Vagina (tissue), 2 donors: ENCODE measurements around the gene PRRC2B. TPM values are rescaled to one million over a fixed set of nuclear protein-coding genes. Genes with fewer than 3 reads are reported as not detected.
"Not testable (repeated sequence)": the region's sequence is repeated elsewhere in the genome, so short reads cannot be mapped to it uniquely, and the experiment has no call there.

ENCODE experiments used
- DNase-seq, 2 donors: peaks; one replicate each; pipeline ENCODE4 v3.0.0-alpha.2; 2017; ENCODE audit errors: extremely low spot score in 2 of 2
- H3K27ac ChIP-seq: fragments of 200-600 bp; sonication (generic); one replicate; pipeline ENCODE4 v1.5.1; 2019
- H3K27me3 ChIP-seq: fragments of 200-600 bp; sonication (generic); one replicate; pipeline ENCODE4 v1.5.1; 2019
- H3K36me3 ChIP-seq, 2 donors: fragments of 200-600 bp; sonication (generic); one replicate each; pipeline ENCODE4 v1.5.1; 2017 to 2019
- H3K4me1 ChIP-seq: fragments of 200-600 bp; sonication (generic); one replicate; pipeline ENCODE4 v1.5.1; 2019
- H3K4me3 ChIP-seq, 2 donors: fragments of 200-600 bp; sonication (generic); 1 replicate in 1 of 2; 2 replicates in 1 of 2; pipeline ENCODE4 v1.5.1; 2016 to 2019
- H3K9me3 ChIP-seq: fragments of 200-600 bp; sonication (generic); one replicate; pipeline ENCODE4 v1.5.1; 2019
- CTCF ChIP-seq, 3 experiments: fragments of 450-650 bp in 2 of 3; fragments of 200-600 bp in 1 of 3; sonication (generic) in 1 of 3; IDR thresholded peaks; one replicate each; pipeline ENCODE4 v1.5.1; 2017 to 2019; ENCODE audit warnings: antibody characterized with exemption in 3 of 3, mild to moderate bottlenecking in 2 of 3, moderate library complexity in 2 of 3
- POLR2A ChIP-seq, 2 donors: fragments of 450-650 bp; IDR thresholded peaks; one replicate each; pipeline ENCODE4 v1.6.1; 2017; ENCODE audit warnings: antibody characterized with exemption in 2 of 2, mild to moderate bottlenecking in 2 of 2, moderate library complexity in 2 of 2
- POLR2AphosphoS5 ChIP-seq, 2 donors: sonication (generic); formaldehyde crosslinking; IDR thresholded peaks; one replicate each; pipeline ENCODE4 v1.9.0; 2017; ENCODE audit warnings: antibody characterized with exemption in 2 of 2, mild to moderate bottlenecking in 2 of 2, low read depth in 1 of 2; ENCODE audit not compliant: insufficient read depth in 1 of 2
- intact Hi-C: fragments of 100-400 bp; cut with DNase I; formaldehyde crosslinking; loops from one replicate; pipeline ENCODE4 v1.15.1; 2023
- total RNA-seq: library from RNA; depleted of rRNA; stranded (reverse); fragments of >200 nt; gene quantifications from one replicate; pipeline ENCODE4 v1.2.3, GENCODE V29; 2016

PRRC2B gene
- total RNA-seq, 1 donor from 2014 or later = 116 TPM

GRCh38 chr9:131454028-131454427 is 60.1 kb downstream of the PRRC2B start:
- DNase-seq = no peak
- no peak overlapping the region for H3K4me3 ChIP-seq
- H3K4me1 ChIP-seq = no peaks in the 10 kb centered on the region
- intact Hi-C loops = no loop called here
- TF ChIP-seq POLR2A (IDR thresholded peaks at IDR 0.05) = no peak
- TF ChIP-seq CTCF (IDR thresholded peaks at IDR 0.05) = no peak
- no peak for TF ChIP-seq POLR2AphosphoS5 (IDR thresholded peaks at IDR 0.05; ENCODE audit: insufficient read depth in 1 of 2, low read depth in 1 of 2)
- H3K36me3 ChIP-seq = peaks cover 0 to 72% of the 10 kb centered on the region in 2 donors
- H3K27me3 ChIP-seq = no peaks in the 10 kb centered on the region
- H3K27ac ChIP-seq = no peak overlapping the region
- no peaks in the 10 kb centered on the region for H3K9me3 ChIP-seq

GRCh38 chr9:131455655-131456054 is 61.8 kb downstream of the PRRC2B start:
- H3K4me1 ChIP-seq, H3K4me3 ChIP-seq, H3K9me3 ChIP-seq, DNase-seq, intact Hi-C loops, H3K27ac ChIP-seq, H3K27me3 ChIP-seq: not testable (repeated sequence)
- peaks cover 0 to 81% of the 10 kb centered on the region in 2 donors for H3K36me3 ChIP-seq

- no peak for TF ChIP-seq POLR2AphosphoS5 (IDR thresholded peaks at IDR 0.05; ENCODE audit: insufficient read depth in 1 of 2, low read depth in 1 of 2)
- no peak for TF ChIP-seq POLR2A (IDR thresholded peaks at IDR 0.05)
- no peak for TF ChIP-seq CTCF (IDR thresholded peaks at IDR 0.05)
- no peak for DNase-seq
- Histone ChIP-seq H3K4me3 (no peak overlapping the region), H3K27me3 (no peaks in the 10 kb centered on the region), H3K27ac (no peak overlapping the region), H3K4me1 (no peaks in the 10 kb centered on the region), H3K36me3 (peaks cover 0 to 89% of the 10 kb centered on the region in 2 donors), H3K9me3 (no peaks in the 10 kb centered on the region)
- intact Hi-C loops = no loop called here
Observed at GRCh38 chr9:131457746-131458145, 63.9 kb downstream of the PRRC2B start.

- Histone ChIP-seq H3K4me1 (no peaks in the 10 kb centered on the region), H3K9me3 (no peaks in the 10 kb centered on the region), H3K36me3 (peaks cover 0 to 89% of the 10 kb centered on the region in 2 donors), H3K27me3 (no peaks in the 10 kb centered on the region), H3K4me3 (no peak overlapping the region), H3K27ac (no peak overlapping the region)
- DNase-seq = no peak
- TF ChIP-seq POLR2A (IDR thresholded peaks at IDR 0.05) (no peak), POLR2AphosphoS5 (IDR thresholded peaks at IDR 0.05; ENCODE audit: insufficient read depth in 1 of 2, low read depth in 1 of 2) (no peak), CTCF (IDR thresholded peaks at IDR 0.05) (no peak)
- intact Hi-C loops = no loop called here
Observed at GRCh38 chr9:131459056-131459455, 65.2 kb downstream of the PRRC2B start.

GRCh38 chr9:131461166-131461565 is 67.3 kb downstream of the PRRC2B start:
- Histone ChIP-seq H3K9me3 (no peaks in the 10 kb centered on the region), H3K4me3 (no peak overlapping the region), H3K4me1 (no peaks in the 10 kb centered on the region), H3K27me3 (no peaks in the 10 kb centered on the region), H3K36me3 (peaks cover 0 to 89% of the 10 kb centered on the region in 2 donors), H3K27ac (no peak overlapping the region)
- DNase-seq = no peak
- TF ChIP-seq POLR2A (IDR thresholded peaks at IDR 0.05) = no peak
- no peak for TF ChIP-seq POLR2AphosphoS5 (IDR thresholded peaks at IDR 0.05; ENCODE audit: insufficient read depth in 1 of 2, low read depth in 1 of 2)
- no peak for TF ChIP-seq CTCF (IDR thresholded peaks at IDR 0.05)
- intact Hi-C loops = no loop called here
